Right lobe of liver (tissue), 6 donors: ENCODE measurements around the gene ACTR3. TPM values are rescaled to one million over a fixed set of nuclear protein-coding genes. Genes with fewer than 3 reads are reported as not detected.

Experiments
- ATAC-seq, 4 donors: fragments of 200-7000 bp; cut with Tn5 transposase; one replicate each; pipeline ENCODE4 v1.9.1; 2020; ENCODE audit warnings: mild to moderate bottlenecking in 4 of 4, moderate library complexity in 4 of 4
- DNase-seq, 3 donors: peaks; one replicate each; pipeline ENCODE4 v3.0.0-alpha.2; 2020
- H3K27ac ChIP-seq, 3 donors: fragments of 200-600 bp; one replicate each; pipeline ENCODE4 v1.8.0; 2022
- H3K27me3 ChIP-seq, 2 donors: fragments of 200-600 bp; one replicate each; pipeline ENCODE4 v1.8.0; 2022
- H3K36me3 ChIP-seq, 4 donors: fragments of 200-600 bp; sonication (generic) in 1 of 4; one replicate each; pipeline versions ENCODE4 v1.5.1 to v1.8.0; 2017 to 2022; ENCODE audit warnings: control low read depth in 1 of 4
- H3K4me1 ChIP-seq, 4 donors: fragments of 200-600 bp; sonication (generic) in 1 of 4; one replicate each; pipeline versions ENCODE4 v1.5.1 to v1.8.0; 2017 to 2022; ENCODE audit warnings: control low read depth in 1 of 4
- H3K4me3 ChIP-seq, 3 donors: fragments of 200-600 bp; one replicate each; pipeline ENCODE4 v1.8.0; 2022
- H3K9me3 ChIP-seq, 4 donors: fragments of 200-600 bp; sonication (generic) in 1 of 4; one replicate each; pipeline versions ENCODE4 v1.5.1 to v1.8.0; 2017 to 2022; ENCODE audit warnings: control low read depth in 1 of 4
- CTCF ChIP-seq, 4 donors: fragments of 200-600 bp in 3 of 4; fragments of 450-650 bp in 1 of 4; IDR thresholded peaks; one replicate each; pipeline versions ENCODE4 v1.5.1 to v1.8.0; 2016 to 2022; ENCODE audit warnings: antibody characterized with exemption in 4 of 4, mild to moderate bottlenecking in 2 of 4
- POLR2A ChIP-seq: fragments of 450-650 bp; IDR thresholded peaks from one replicate; pipeline ENCODE4 v1.6.1; 2017; ENCODE audit warnings: antibody characterized with exemption, mild to moderate bottlenecking
- WGBS: methylation state at CpG from one replicate; pipeline ENCODE4 v1.1.6; 2018; ENCODE audit warnings: low coverage, low lambda C conversion rate; ENCODE audit not compliant: insufficient coverage; ENCODE audit errors: missing lambda C conversion rate; 5-methylcytosine and 5-hydroxymethylcytosine counted together
- intact Hi-C, 2 donors: fragments of 100-400 bp; cut with DNase I; formaldehyde crosslinking; loops; one replicate each; pipeline versions ENCODE4 v1.11.2 to v1.14.1; 2022
- total RNA-seq, 6 experiments: library from RNA; depleted of rRNA in 2 of 6; stranded (reverse); fragments of >200 nt in 2 of 6; fragmentation: NEBNext Ultra II Directional in 3 of 6; extraction: Animal tissue kit (Norgen Biotek cat#: 25700) in 3 of 6; gene quantifications; one replicate each; pipeline versions ENCODE4 v1.1.0 to v1.2.4, GENCODE V29; 2016 to 2023
- donor health status: DM: no; HTN: yes; CAD: no.
- donor health status: DM: no; HTN: no; CAD: no.
- donor health status: DM: no; HTN: no; CAD: no.
- donor health status: DM: no; HTN: yes; CAD: no.
- donor health status: DM: no; HTN: yes; CAD: no.

ACTR3 gene
- total RNA-seq, 6 experiments from 2014 or later = 44.1 to 108 (median 66.2) TPM

- ATAC-seq = peak in 3 of 4 donors; percentile 43 to 64 (median 48)
- Histone ChIP-seq H3K27me3 (no peaks in the 10 kb centered on the region), H3K4me3 (no peak overlapping the region), H3K36me3 (no peaks in the 10 kb centered on the region), H3K27ac (no peak overlapping the region), H3K9me3 (no peaks in the 10 kb centered on the region), H3K4me1 (peaks cover 0 to 9% (median 2%) of the 10 kb centered on the region in 4 donors)
- intact Hi-C loops = no loop called here
- TF ChIP-seq POLR2A = no peak
- TF ChIP-seq CTCF (IDR thresholded peaks at IDR 0.05) = no peak
- 47% methylated on average over 6 of the region's 6 CpGs for WGBS
- no peak for DNase-seq
Measured at GRCh38 chr2:113910967-113911678, 21.2 kb downstream of the ACTR3 start.

GRCh38 chr2:113915082-113915819 is 25.4 kb downstream of the ACTR3 start:
- DNase-seq = no peak
- ATAC-seq = peak in 1 of 4 donors; percentile 33
- 84% methylated on average over 9 of the region's 10 CpGs for WGBS
- intact Hi-C loops = no loop called here
- H3K36me3 ChIP-seq = peaks cover 0 to 22% (median 3%) of the 10 kb centered on the region in 4 donors
- no peaks in the 10 kb centered on the region for H3K9me3 ChIP-seq
- no peak overlapping the region for H3K27ac ChIP-seq
- H3K27me3 ChIP-seq = no peaks in the 10 kb centered on the region
- TF ChIP-seq CTCF (IDR thresholded peaks at IDR 0.05) = no peak
- peaks cover 0 to 4% (median 0%) of the 10 kb centered on the region in 4 donors for H3K4me1 ChIP-seq
- H3K4me3 ChIP-seq = no peak overlapping the region

- no peak for ATAC-seq
- Histone ChIP-seq H3K27ac (no peak overlapping the region), H3K4me3 (no peak overlapping the region), H3K4me1 (no peaks in the 10 kb centered on the region), H3K36me3 (peaks cover 0 to 22% (median 3%) of the 10 kb centered on the region in 4 donors), H3K9me3 (no peaks in the 10 kb centered on the region), H3K27me3 (no peaks in the 10 kb centered on the region)
- no peak for DNase-seq
- TF ChIP-seq CTCF (IDR thresholded peaks at IDR 0.05) (no peak), POLR2A (no peak)
- 89% methylated on average over 1 of the region's 1 CpG for WGBS
- intact Hi-C loops = no loop called here
Measured at GRCh38 chr2:113918229-113918628, 28.3 kb downstream of the ACTR3 start.

DNA sequence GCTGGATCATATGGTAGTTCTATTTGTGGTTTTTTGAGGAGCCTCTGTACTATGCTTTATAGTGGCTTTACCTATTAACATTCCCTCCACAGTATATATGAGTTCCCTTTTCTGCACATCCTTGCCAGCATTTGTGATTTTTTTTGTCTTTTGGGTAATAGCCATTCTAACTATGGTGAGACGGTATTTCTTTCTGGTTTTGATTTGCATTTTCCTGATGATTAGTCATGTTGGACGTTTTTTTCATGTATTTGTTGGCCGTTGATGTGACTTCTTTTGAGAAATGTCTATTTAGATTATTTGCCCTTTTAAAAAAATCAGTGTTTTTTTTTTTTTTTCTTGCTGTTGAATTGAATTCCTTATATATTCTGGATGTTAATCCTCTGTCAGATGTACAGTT is 31.1 kb downstream of the ACTR3 start:
- H3K36me3 ChIP-seq = peaks cover 0 to 22% (median 3%) of the 10 kb centered on the region in 4 donors

More for the DNA sequence above, 31.1 kb downstream of the ACTR3 start:
- TF ChIP-seq CTCF (IDR thresholded peaks at IDR 0.05) (no peak), POLR2A (no peak)
- no peak for ATAC-seq
- H3K9me3 ChIP-seq = no peaks in the 10 kb centered on the region
- no peak overlapping the region for H3K27ac ChIP-seq
- H3K4me3 ChIP-seq = no peak overlapping the region
- no peaks in the 10 kb centered on the region for H3K4me1 ChIP-seq
- no peak for DNase-seq
- H3K27me3 ChIP-seq = no peaks in the 10 kb centered on the region
- intact Hi-C loops = no loop called here
- 56% methylated on average over 3 of the region's 3 CpGs for WGBS
